ENCODE measurements around the gene C9orf152.

The C9orf152 gene

GRCh38 chr9:110249603-110250002 is 41.6 kb upstream of the C9orf152 start:
- H3K9me3 ChIP-seq (ENCODE audit: control insufficient read depth in 2 of 2, low read length in 2 of 2), result no peaks in the 10 kb centered on the region
- H3K36me3 ChIP-seq (ENCODE audit: control insufficient read depth in 2 of 2, insufficient read depth in 2 of 2, low read length in 2 of 2), result peaks cover 35 to 44% of the 10 kb centered on the region in 2 donors
- H3K27me3 ChIP-seq (ENCODE audit: control insufficient read depth in 2 of 2, insufficient read depth in 2 of 2, low read length in 2 of 2), result no peaks in the 10 kb centered on the region
- peaks cover 9 to 12% of the 10 kb centered on the region in 2 donors for H3K4me1 ChIP-seq (ENCODE audit: control insufficient read depth in 2 of 2, insufficient read depth in 2 of 2, low read length in 2 of 2)
- H3K9ac ChIP-seq (ENCODE audit: low read depth in 1 of 2, low read length in 2 of 2), result no peak overlapping the region
- H3K4me3 ChIP-seq (ENCODE audit: low read length in 2 of 2), result no peak overlapping the region
- H3K27ac ChIP-seq (ENCODE audit: low read depth in 2 of 2, low read length in 2 of 2), result no peak overlapping the region

- peaks cover 42 to 47% of the 10 kb centered on the region in 2 donors for H3K36me3 ChIP-seq (ENCODE audit: control insufficient read depth in 2 of 2, insufficient read depth in 2 of 2, low read length in 2 of 2)
Measured at GRCh38 chr9:110248361-110248760, 40.4 kb upstream of the C9orf152 start.

GRCh38 chr9:110246214-110246613 is 38.3 kb upstream of the C9orf152 start:
- H3K27me3 ChIP-seq (ENCODE audit: control insufficient read depth in 2 of 2, insufficient read depth in 2 of 2, low read length in 2 of 2), result no peaks in the 10 kb centered on the region
- peaks cover 2 to 3% of the 10 kb centered on the region in 2 donors for H3K4me1 ChIP-seq (ENCODE audit: control insufficient read depth in 2 of 2, insufficient read depth in 2 of 2, low read length in 2 of 2)
- no peak overlapping the region for H3K9ac ChIP-seq (ENCODE audit: low read depth in 1 of 2, low read length in 2 of 2)
- H3K36me3 ChIP-seq (ENCODE audit: control insufficient read depth in 2 of 2, insufficient read depth in 2 of 2, low read length in 2 of 2), result peaks cover 50 to 56% of the 10 kb centered on the region in 2 donors
- H3K4me3 ChIP-seq (ENCODE audit: low read length in 2 of 2), result no peak overlapping the region
- H3K9me3 ChIP-seq (ENCODE audit: control insufficient read depth in 2 of 2, low read length in 2 of 2), result no peaks in the 10 kb centered on the region
- no peak overlapping the region for H3K27ac ChIP-seq (ENCODE audit: low read depth in 2 of 2, low read length in 2 of 2)

More at GRCh38 chr9:110248361-110248760, 40.4 kb upstream of the C9orf152 start:
- H3K9ac ChIP-seq (ENCODE audit: low read depth in 1 of 2, low read length in 2 of 2), result no peak overlapping the region
- peaks cover 2 to 3% of the 10 kb centered on the region in 2 donors for H3K4me1 ChIP-seq (ENCODE audit: control insufficient read depth in 2 of 2, insufficient read depth in 2 of 2, low read length in 2 of 2)
- H3K4me3 ChIP-seq (ENCODE audit: low read length in 2 of 2), result no peak overlapping the region
- no peaks in the 10 kb centered on the region for H3K27me3 ChIP-seq (ENCODE audit: control insufficient read depth in 2 of 2, insufficient read depth in 2 of 2, low read length in 2 of 2)
- H3K27ac ChIP-seq (ENCODE audit: low read depth in 2 of 2, low read length in 2 of 2), result no peak overlapping the region
- H3K9me3 ChIP-seq (ENCODE audit: control insufficient read depth in 2 of 2, low read length in 2 of 2), result no peaks in the 10 kb centered on the region

- Histone ChIP-seq H3K9me3 (ENCODE audit: control insufficient read depth in 2 of 2, low read length in 2 of 2) (no peaks in the 10 kb centered on the region), H3K27ac (ENCODE audit: low read depth in 2 of 2, low read length in 2 of 2) (no peak overlapping the region), H3K27me3 (ENCODE audit: control insufficient read depth in 2 of 2, insufficient read depth in 2 of 2, low read length in 2 of 2) (no peaks in the 10 kb centered on the region), H3K36me3 (ENCODE audit: control insufficient read depth in 2 of 2, insufficient read depth in 2 of 2, low read length in 2 of 2) (peaks cover 38 to 44% of the 10 kb centered on the region in 2 donors), H3K4me1 (ENCODE audit: control insufficient read depth in 2 of 2, insufficient read depth in 2 of 2, low read length in 2 of 2) (peaks cover 2 to 3% of the 10 kb centered on the region in 2 donors), H3K4me3 (ENCODE audit: low read length in 2 of 2) (no peak overlapping the region), H3K9ac (ENCODE audit: low read depth in 1 of 2, low read length in 2 of 2) (no peak overlapping the region)
Measured at GRCh38 chr9:110244616-110245015, 36.7 kb upstream of the C9orf152 start.

GRCh38 chr9:110241858-110242321 is 33.9 kb upstream of the C9orf152 start:
- Histone ChIP-seq H3K4me3 (ENCODE audit: low read length in 2 of 2) (no peak overlapping the region), H3K27me3 (ENCODE audit: control insufficient read depth in 2 of 2, insufficient read depth in 2 of 2, low read length in 2 of 2) (no peaks in the 10 kb centered on the region), H3K36me3 (ENCODE audit: control insufficient read depth in 2 of 2, insufficient read depth in 2 of 2, low read length in 2 of 2) (peaks cover 27% of the 10 kb centered on the region in 2 donors), H3K9me3 (ENCODE audit: control insufficient read depth in 2 of 2, low read length in 2 of 2) (no peaks in the 10 kb centered on the region), H3K9ac (ENCODE audit: low read depth in 1 of 2, low read length in 2 of 2) (no peak overlapping the region), H3K4me1 (ENCODE audit: control insufficient read depth in 2 of 2, insufficient read depth in 2 of 2, low read length in 2 of 2) (no peaks in the 10 kb centered on the region), H3K27ac (ENCODE audit: low read depth in 2 of 2, low read length in 2 of 2) (no peak overlapping the region)

- H3K27me3 ChIP-seq (ENCODE audit: control insufficient read depth in 2 of 2, insufficient read depth in 2 of 2, low read length in 2 of 2), result no peaks in the 10 kb centered on the region
- peaks cover 22% of the 10 kb centered on the region in 2 donors for H3K36me3 ChIP-seq (ENCODE audit: control insufficient read depth in 2 of 2, insufficient read depth in 2 of 2, low read length in 2 of 2)
- H3K27ac ChIP-seq (ENCODE audit: low read depth in 2 of 2, low read length in 2 of 2), result no peak overlapping the region
- H3K9me3 ChIP-seq (ENCODE audit: control insufficient read depth in 2 of 2, low read length in 2 of 2), result no peaks in the 10 kb centered on the region
- no peak overlapping the region for H3K4me3 ChIP-seq (ENCODE audit: low read length in 2 of 2)
- H3K9ac ChIP-seq (ENCODE audit: low read depth in 1 of 2, low read length in 2 of 2), result no peak overlapping the region
- H3K4me1 ChIP-seq (ENCODE audit: control insufficient read depth in 2 of 2, insufficient read depth in 2 of 2, low read length in 2 of 2), result no peaks in the 10 kb centered on the region
Measured at GRCh38 chr9:110241260-110241857, 33.4 kb upstream of the C9orf152 start.

- Histone ChIP-seq H3K4me3 (ENCODE audit: low read length in 2 of 2) (no peak overlapping the region), H3K27me3 (ENCODE audit: control insufficient read depth in 2 of 2, insufficient read depth in 2 of 2, low read length in 2 of 2) (no peaks in the 10 kb centered on the region), H3K27ac (ENCODE audit: low read depth in 2 of 2, low read length in 2 of 2) (no peak overlapping the region), H3K9me3 (ENCODE audit: control insufficient read depth in 2 of 2, low read length in 2 of 2) (no peaks in the 10 kb centered on the region), H3K9ac (ENCODE audit: low read depth in 1 of 2, low read length in 2 of 2) (no peak overlapping the region), H3K36me3 (ENCODE audit: control insufficient read depth in 2 of 2, insufficient read depth in 2 of 2, low read length in 2 of 2) (peaks cover 15 to 16% of the 10 kb centered on the region in 2 donors), H3K4me1 (ENCODE audit: control insufficient read depth in 2 of 2, insufficient read depth in 2 of 2, low read length in 2 of 2) (no peaks in the 10 kb centered on the region)
Measured at GRCh38 chr9:110240198-110240597, 32.2 kb upstream of the C9orf152 start.

GRCh38 chr9:110228321-110228720 is 20.4 kb upstream of the C9orf152 start:
- Histone ChIP-seq H3K27ac (ENCODE audit: low read depth in 2 of 2, low read length in 2 of 2) (no peak overlapping the region), H3K4me1 (ENCODE audit: control insufficient read depth in 2 of 2, insufficient read depth in 2 of 2, low read length in 2 of 2) (no peaks in the 10 kb centered on the region), H3K36me3 (ENCODE audit: control insufficient read depth in 2 of 2, insufficient read depth in 2 of 2, low read length in 2 of 2) (no peaks in the 10 kb centered on the region), H3K9ac (ENCODE audit: low read depth in 1 of 2, low read length in 2 of 2) (no peak overlapping the region), H3K9me3 (ENCODE audit: control insufficient read depth in 2 of 2, low read length in 2 of 2) (no peaks in the 10 kb centered on the region), H3K27me3 (ENCODE audit: control insufficient read depth in 2 of 2, insufficient read depth in 2 of 2, low read length in 2 of 2) (no peaks in the 10 kb centered on the region), H3K4me3 (ENCODE audit: low read length in 2 of 2) (no peak overlapping the region)

- Histone ChIP-seq H3K36me3 (ENCODE audit: control insufficient read depth in 2 of 2, insufficient read depth in 2 of 2, low read length in 2 of 2) (no peaks in the 10 kb centered on the region), H3K9me3 (ENCODE audit: control insufficient read depth in 2 of 2, low read length in 2 of 2) (no peaks in the 10 kb centered on the region), H3K4me3 (ENCODE audit: low read length in 2 of 2) (no peak overlapping the region), H3K9ac (ENCODE audit: low read depth in 1 of 2, low read length in 2 of 2) (no peak overlapping the region), H3K4me1 (ENCODE audit: control insufficient read depth in 2 of 2, insufficient read depth in 2 of 2, low read length in 2 of 2) (peaks cover 0 to 9% of the 10 kb centered on the region in 2 donors), H3K27me3 (ENCODE audit: control insufficient read depth in 2 of 2, insufficient read depth in 2 of 2, low read length in 2 of 2) (no peaks in the 10 kb centered on the region), H3K27ac (ENCODE audit: low read depth in 2 of 2, low read length in 2 of 2) (no peak overlapping the region)
Measured at GRCh38 chr9:110224583-110224982, 16.6 kb upstream of the C9orf152 start.

- no peaks in the 10 kb centered on the region for H3K27me3 ChIP-seq (ENCODE audit: control insufficient read depth in 2 of 2, insufficient read depth in 2 of 2, low read length in 2 of 2)
- H3K4me3 ChIP-seq (ENCODE audit: low read length in 2 of 2), result no peak overlapping the region
- no peaks in the 10 kb centered on the region for H3K36me3 ChIP-seq (ENCODE audit: control insufficient read depth in 2 of 2, insufficient read depth in 2 of 2, low read length in 2 of 2)
- peak overlapping the region in 1 of 2 donors; percentile 6 for H3K9ac ChIP-seq (ENCODE audit: low read depth in 1 of 2, low read length in 2 of 2)
- H3K27ac ChIP-seq (ENCODE audit: low read depth in 2 of 2, low read length in 2 of 2), result peak overlapping the region in 1 of 2 donors; percentile 0
- no peaks in the 10 kb centered on the region for H3K9me3 ChIP-seq (ENCODE audit: control insufficient read depth in 2 of 2, low read length in 2 of 2)
- peaks cover 3 to 11% of the 10 kb centered on the region in 2 donors for H3K4me1 ChIP-seq (ENCODE audit: control insufficient read depth in 2 of 2, insufficient read depth in 2 of 2, low read length in 2 of 2)
Measured at GRCh38 chr9:110220809-110221208, 12.8 kb upstream of the C9orf152 start.

Data from mucosa of rectum (tissue), 2 donors.